Central memory CD8-positive, alpha-beta T cell (primary cell): ENCODE data around the gene HOXC6.

Source experiments
- ATAC-seq: fragments of 150-1000 bp; cut with Tn5 transposase; replicated peaks from 2 replicates; pipeline ENCODE4 v1.10.0; 2022; ENCODE audit warnings: mild to moderate bottlenecking, moderate FRiP score, moderate number of reproducible peaks; ENCODE audit not compliant: poor library complexity, severe bottlenecking; ENCODE audit errors: extremely low read depth
- DNase-seq, 2 donors: peaks; one replicate each; pipeline ENCODE4 v3.0.0; 2021; ENCODE audit warnings: low spot score in 2 of 2
- H3K27ac Mint-ChIP-seq: one replicate; pipeline ENCODE4 v1.8.0; 2022; ENCODE audit warnings: low read depth, mild to moderate bottlenecking, moderate library complexity, mixed read lengths
- H3K27me3 Mint-ChIP-seq: one replicate; pipeline ENCODE4 v1.8.0; 2022; ENCODE audit warnings: mixed read lengths
- H3K36me3 Mint-ChIP-seq: one replicate; pipeline ENCODE4 v1.8.0; 2022; ENCODE audit warnings: mild to moderate bottlenecking, moderate library complexity, mixed read lengths; ENCODE audit not compliant: insufficient read depth
- H3K4me1 Mint-ChIP-seq: one replicate; pipeline ENCODE4 v1.8.0; 2022; ENCODE audit warnings: mixed read lengths
- H3K4me3 Mint-ChIP-seq: one replicate; pipeline ENCODE4 v1.8.0; 2022; ENCODE audit warnings: mild to moderate bottlenecking, moderate library complexity, mixed read lengths
- H3K9me3 Mint-ChIP-seq: one replicate; pipeline ENCODE4 v1.8.0; 2022; ENCODE audit warnings: mixed read lengths

HOXC6 gene

DNA sequence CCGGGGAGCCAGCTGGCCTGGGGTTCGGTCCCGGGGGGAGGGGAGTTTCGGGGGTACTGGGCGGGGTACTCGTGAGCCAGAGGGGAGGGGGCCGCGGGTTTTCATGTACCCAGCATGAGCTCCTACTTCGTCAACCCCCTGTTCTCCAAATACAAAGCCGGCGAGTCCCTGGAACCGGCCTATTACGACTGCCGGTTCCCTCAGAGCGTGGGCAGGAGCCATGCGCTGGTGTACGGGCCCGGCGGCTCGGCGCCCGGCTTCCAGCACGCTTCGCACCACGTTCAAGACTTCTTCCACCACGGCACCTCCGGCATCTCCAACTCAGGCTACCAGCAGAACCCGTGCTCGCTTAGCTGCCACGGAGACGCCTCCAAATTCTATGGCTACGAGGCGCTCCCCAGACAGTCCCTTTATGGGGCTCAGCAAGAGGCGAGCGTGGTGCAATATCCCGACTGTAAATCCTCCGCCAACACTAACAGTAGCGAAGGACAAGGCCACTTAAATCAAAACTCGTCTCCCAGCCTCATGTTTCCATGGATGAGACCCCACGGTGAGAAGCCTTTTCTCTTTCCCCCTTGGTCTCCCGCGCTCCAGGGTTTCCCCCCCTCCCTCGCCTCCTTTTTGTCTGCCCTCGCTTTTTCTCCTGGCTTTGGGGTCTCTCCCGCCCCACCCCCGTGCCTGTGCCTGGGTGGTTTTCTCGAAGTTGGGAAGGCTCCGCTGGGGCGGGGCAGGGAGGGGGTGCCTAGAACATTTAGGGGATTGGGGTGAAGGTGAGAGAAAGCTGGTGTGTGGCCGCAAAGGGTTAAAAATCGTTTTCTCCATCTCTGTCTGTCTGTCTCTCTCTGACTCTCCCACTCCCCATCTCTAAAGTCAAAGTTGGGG is 18.8 kb upstream of the HOXC6 start:
- Mint-ChIP-seq H3K4me3 (peak overlapping the region; percentile 68), H3K9me3 (no peaks in the 10 kb centered on the region), H3K27ac (peak overlapping the region; percentile 87), H3K4me1 (peaks cover 40% of the 10 kb centered on the region), H3K36me3 (peaks cover 24% of the 10 kb centered on the region), H3K27me3 (peaks cover 100% of the 10 kb centered on the region)
- DNase-seq (no peak), ATAC-seq (peak; percentile 33)

DNA sequence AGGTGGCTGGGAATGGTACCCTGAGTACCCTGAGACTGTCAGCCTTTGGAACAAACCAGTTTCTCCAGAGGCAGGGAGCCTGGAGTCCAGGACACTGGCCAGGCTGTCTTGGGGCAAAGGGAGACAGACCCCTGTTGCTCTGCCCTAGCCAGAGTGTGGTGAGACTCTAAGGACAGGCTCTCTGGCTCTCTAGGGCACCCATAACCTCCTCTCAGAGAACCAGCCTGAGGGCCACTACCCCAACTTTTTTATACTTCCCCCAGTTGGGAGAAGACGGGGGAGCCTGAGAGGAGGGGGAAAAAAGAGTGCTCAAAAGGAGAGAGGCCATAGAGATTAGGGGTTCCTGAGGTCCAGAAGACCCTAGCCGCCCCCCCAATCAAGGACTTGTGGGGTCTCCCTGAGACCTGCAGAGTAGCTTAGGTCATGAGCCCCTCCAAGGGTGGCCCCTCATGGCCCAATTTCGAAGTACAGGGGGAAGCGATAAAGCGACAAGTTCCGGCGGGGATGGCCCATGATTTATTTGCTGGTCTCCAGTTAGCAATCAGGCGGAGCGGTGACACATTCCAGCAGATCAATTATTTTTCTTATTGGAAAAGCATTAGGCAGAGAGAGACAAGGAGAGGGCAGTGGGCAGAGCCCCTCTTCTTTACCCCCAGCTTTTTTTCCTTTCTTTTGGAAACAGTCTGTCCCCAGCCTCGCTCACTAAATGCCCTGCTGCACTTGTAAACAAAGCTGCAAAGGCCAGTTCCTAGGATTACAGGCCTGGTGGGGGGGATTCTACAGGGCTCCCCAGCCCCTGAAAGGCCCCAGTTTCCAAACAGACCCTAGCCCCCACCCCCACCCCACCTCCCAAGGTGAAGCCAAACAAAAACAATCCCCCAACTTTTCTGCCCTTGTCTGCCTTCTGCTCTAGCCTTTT is 17.9 kb upstream of the HOXC6 start:
- Mint-ChIP-seq H3K9me3 (no peaks in the 10 kb centered on the region), H3K27ac (no peak overlapping the region), H3K36me3 (peaks cover 27% of the 10 kb centered on the region), H3K4me3 (peak overlapping the region; percentile 68), H3K27me3 (peaks cover 100% of the 10 kb centered on the region), H3K4me1 (peaks cover 46% of the 10 kb centered on the region)
- no peak for ATAC-seq
- no peak for DNase-seq

DNA sequence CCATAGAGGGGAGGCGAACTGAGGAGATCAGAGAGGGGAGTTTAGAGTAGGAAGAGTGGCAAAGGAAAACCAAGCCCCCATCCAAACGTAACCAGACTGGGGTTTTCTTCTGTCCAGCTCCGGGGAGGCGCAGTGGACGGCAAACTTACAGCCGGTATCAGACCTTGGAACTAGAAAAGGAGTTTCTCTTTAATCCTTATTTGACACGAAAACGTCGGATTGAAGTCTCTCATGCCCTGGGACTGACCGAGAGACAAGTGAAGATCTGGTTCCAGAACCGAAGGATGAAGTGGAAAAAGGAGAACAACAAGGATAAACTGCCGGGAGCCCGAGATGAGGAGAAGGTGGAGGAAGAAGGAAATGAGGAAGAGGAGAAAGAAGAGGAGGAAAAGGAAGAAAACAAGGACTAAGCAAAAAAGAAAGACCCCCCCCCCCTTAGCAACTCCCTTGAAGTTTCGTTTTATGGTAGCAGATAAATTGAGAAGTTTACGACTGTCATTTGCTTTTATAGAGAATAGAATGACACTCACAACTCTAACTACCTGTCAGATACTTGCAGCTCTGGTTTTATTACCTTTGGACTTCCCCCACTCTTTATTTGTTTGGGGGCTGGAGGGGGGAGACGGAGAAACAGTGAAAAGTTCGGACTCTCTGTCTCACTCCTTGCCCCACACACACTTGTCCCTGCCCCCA is 17.1 kb upstream of the HOXC6 start:
- no peak for ATAC-seq
- no peaks in the 10 kb centered on the region for H3K9me3 Mint-ChIP-seq

DNA sequence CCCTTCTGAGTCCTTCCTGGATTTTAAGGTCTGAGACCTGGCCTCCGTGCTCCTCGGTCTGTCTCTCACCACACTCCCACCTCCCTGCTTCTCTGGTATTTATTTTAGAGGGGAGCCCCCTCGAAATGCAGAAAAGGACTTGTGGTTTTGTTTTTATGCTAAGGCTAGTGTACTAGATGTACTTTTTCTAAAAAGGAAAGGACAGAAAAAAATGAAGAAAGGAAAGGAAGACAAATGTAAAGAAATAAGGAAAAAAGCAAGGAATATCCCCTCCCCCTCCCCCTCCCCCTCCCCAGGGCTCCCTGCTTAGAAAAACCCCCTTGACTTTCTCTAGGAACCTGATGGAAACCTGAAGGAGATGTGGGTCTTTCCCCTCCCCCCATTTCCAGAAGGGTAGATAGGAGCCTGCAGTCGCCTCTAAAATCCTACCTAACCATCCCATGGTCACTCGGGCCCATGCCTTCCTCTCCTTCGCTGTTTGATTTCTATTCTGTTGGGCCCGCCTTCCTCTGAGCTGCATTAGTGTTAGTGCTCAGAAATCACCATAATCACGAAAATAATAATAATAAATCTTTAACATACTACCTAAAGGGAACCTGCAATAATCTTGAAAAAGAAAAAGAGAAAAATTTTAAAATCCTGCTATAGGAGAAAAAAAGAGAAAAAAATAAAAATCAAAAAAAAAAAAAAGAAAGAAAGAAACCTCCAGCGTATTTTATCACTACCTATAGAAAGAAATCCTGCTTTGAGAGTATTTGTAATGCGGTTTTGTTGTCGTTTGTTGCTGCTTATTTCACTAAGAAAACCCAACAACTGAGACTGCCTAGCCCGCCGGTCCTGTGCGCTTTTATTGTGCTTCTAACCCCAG is 16.3 kb upstream of the HOXC6 start:
- H3K4me1 Mint-ChIP-seq = peaks cover 36% of the 10 kb centered on the region
- peaks cover 19% of the 10 kb centered on the region for H3K36me3 Mint-ChIP-seq
- ATAC-seq (no peak), DNase-seq (no peak)
- no peak overlapping the region for H3K27ac Mint-ChIP-seq
- H3K27me3 Mint-ChIP-seq = peaks cover 88% of the 10 kb centered on the region
- H3K4me3 Mint-ChIP-seq = no peak overlapping the region
- no peaks in the 10 kb centered on the region for H3K9me3 Mint-ChIP-seq

More for the DNA sequence above, 17.1 kb upstream of the HOXC6 start:
- Mint-ChIP-seq H3K27ac (no peak overlapping the region), H3K4me3 (peak overlapping the region; percentile 4), H3K27me3 (peaks cover 95% of the 10 kb centered on the region), H3K4me1 (peaks cover 40% of the 10 kb centered on the region), H3K36me3 (peaks cover 22% of the 10 kb centered on the region)
- DNase-seq = no peak

DNA sequence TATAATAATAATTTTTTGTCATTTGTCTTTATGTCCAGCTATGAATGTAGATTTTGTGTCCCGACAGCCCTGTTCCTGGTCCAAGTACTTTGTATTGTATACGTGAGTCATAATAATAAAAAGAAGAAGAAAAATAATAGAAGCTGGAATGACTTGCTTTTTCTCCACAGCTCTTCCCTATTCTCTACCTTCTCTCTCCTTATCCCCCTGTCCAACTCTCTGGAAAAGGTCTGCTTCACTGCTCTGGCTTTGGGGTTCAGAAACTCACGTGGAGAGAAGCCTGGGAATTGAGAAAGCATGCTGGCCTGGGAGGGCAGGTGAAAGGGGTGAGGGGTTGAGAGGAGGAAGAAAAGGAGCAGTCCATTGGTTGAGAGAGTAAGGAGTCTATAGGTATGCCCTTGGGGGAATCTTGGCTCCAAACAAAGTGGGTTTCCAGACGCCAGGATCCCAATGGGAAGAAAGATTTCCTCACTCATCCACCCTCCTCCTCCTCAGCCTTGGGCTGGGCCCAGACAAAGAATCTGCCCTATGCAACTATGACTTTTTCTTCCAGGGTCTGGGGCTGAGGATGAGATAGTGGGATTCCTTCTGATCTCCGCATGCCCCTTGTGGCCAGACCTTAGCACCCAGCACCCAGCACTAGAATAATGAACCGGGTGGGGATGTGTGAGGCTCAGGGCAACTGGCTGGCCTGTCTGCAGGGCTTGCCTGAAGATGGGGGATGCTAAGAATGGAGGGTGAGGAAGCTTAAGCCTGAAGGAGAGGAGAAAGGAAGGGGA is 15.4 kb upstream of the HOXC6 start:
- Mint-ChIP-seq H3K4me1 (peaks cover 45% of the 10 kb centered on the region), H3K4me3 (no peak overlapping the region), H3K27ac (no peak overlapping the region), H3K9me3 (no peaks in the 10 kb centered on the region), H3K36me3 (peaks cover 22% of the 10 kb centered on the region), H3K27me3 (peaks cover 78% of the 10 kb centered on the region)
- ATAC-seq (no peak), DNase-seq (no peak)

DNA sequence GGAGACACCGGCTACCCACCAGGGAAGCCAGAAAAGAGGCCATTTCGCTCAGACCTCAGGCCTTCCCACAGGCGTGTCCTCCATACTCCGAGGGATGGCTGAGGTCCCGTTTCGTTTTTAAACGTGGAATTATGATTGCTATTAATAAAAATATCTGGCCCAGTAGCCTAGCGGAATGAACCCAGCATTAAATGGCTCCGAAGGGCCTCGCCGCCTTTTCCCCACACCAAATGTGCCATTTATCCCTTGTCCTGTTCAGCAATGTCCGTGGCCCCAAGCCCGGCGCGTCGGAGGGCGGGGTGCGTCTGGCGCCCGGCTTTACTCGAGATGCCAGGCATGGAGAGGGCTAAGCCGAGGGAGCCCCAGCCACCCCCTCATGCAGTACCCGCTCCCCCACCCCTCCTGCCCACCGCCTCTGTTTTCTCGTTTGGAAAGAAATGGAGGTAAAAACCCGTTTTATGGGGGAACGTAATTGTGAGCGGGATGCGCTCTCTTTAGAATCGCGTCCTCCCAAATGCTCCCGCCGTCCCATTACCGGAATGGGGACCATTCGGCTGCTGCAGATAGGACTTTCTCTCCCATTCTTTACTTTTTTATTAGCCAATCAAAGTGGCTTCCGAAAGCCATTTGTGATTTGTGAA is 13.7 kb upstream of the HOXC6 start:
- H3K27me3 Mint-ChIP-seq = peaks cover 62% of the 10 kb centered on the region
- DNase-seq = no peak
- peak overlapping the region; percentile 20 for H3K4me3 Mint-ChIP-seq
- H3K4me1 Mint-ChIP-seq = peaks cover 42% of the 10 kb centered on the region
- no peak for ATAC-seq
- peaks cover 15% of the 10 kb centered on the region for H3K36me3 Mint-ChIP-seq
- H3K27ac Mint-ChIP-seq = peak overlapping the region; percentile 93
- no peaks in the 10 kb centered on the region for H3K9me3 Mint-ChIP-seq

DNA sequence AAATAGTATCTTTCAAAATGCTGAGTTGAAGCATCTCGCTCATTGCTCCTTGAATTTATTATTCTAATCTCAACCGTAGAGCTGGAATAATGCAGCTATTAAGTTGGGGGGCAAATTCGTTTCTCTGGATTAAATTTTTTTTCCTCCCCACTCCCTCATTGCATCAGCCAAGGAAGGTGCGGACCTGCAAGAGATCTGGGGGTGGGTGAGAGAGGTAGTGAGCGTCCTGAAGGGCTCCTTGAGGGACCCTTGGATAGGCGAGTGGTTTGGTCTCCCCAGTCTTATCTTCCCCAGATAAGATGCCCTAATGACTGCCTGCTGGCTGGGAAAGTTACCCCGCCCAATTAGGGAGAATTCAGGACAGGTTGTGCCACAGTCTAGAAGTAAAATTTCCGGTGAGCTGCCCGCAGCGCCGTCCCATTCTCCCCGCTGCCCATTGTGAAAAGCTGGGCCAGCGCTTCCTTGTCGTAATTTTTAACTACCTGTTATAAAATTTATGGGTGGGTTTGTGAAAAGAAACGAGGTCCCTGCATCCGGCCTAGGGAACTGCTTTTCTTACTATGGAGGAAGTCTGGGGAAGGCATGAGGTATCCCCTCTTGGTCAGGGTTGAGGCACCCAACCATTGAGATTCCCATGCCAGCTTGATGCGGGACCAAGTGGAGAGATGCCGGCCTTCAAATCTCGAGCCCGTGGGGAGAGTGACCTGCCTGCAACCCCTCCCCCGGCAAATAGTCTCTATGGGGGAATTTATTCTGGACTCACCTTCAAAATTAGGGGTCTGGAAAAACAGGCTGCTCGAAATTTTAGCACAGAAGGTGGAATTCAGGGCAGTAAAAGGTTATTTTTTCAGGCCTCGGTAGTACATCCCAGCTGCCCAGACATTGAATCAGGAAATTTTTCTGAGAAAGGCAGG is 13.0 kb upstream of the HOXC6 start:
- H3K4me3 Mint-ChIP-seq = peak overlapping the region; percentile 20
- ATAC-seq = no peak

DNA sequence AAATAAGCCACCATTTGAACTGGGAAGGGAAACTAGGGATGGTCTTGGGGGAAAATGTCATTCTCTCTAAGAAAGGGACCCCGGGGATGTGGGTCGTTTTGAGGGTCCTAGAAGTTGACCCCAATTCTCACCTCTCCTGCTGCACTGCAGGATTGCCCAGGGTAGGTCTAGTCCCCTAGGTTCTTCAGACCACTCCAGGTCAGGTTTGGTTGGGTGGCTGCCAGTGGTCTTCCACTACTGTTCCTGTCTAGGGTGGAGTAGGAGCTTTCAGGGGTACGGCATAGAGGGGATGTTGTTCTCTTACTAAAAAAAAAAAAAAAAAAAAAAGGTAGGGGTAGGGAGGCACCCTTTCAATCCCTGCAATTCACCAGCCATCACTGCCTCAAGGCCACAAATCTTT is 12.2 kb upstream of the HOXC6 start:
- no peaks in the 10 kb centered on the region for H3K9me3 Mint-ChIP-seq
- no peak for ATAC-seq
- peaks cover 40% of the 10 kb centered on the region for H3K4me1 Mint-ChIP-seq
- H3K4me3 Mint-ChIP-seq = no peak overlapping the region
- H3K27ac Mint-ChIP-seq = no peak overlapping the region
- peaks cover 15% of the 10 kb centered on the region for H3K36me3 Mint-ChIP-seq
- no peak for DNase-seq
- H3K27me3 Mint-ChIP-seq = peaks cover 49% of the 10 kb centered on the region

More for the DNA sequence above, 13.0 kb upstream of the HOXC6 start:
- H3K27ac Mint-ChIP-seq = no peak overlapping the region
- no peaks in the 10 kb centered on the region for H3K9me3 Mint-ChIP-seq
- peaks cover 15% of the 10 kb centered on the region for H3K36me3 Mint-ChIP-seq
- peaks cover 54% of the 10 kb centered on the region for H3K27me3 Mint-ChIP-seq
- peaks cover 43% of the 10 kb centered on the region for H3K4me1 Mint-ChIP-seq
- no peak for DNase-seq

DNA sequence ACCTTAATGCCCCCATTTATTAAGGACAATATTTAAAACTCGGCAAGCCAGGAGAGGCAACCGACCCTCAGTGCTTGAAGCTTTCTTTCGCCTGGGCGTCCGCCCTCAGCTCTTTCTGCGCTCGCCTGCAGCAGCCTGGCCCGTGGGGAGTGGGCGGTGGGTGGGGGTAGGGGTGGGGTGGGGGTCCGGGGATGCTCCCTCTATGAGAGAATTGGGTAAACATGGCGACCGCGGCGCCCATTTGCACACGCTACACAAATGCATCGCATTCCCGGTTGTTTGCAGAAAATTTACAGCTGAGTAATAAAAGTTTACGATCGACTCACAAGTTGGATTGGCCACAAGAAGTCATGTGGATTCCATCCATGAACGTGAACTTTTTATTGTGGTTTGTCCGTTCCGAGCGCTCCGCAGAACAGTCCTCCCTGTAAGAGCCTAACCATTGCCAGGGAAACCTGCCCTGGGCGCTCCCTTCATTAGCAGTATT is 11.7 kb upstream of the HOXC6 start:
- Mint-ChIP-seq H3K36me3 (peaks cover 15% of the 10 kb centered on the region), H3K4me1 (peaks cover 35% of the 10 kb centered on the region), H3K4me3 (peak overlapping the region; percentile 81), H3K27ac (no peak overlapping the region), H3K9me3 (no peaks in the 10 kb centered on the region), H3K27me3 (peaks cover 49% of the 10 kb centered on the region)
- ATAC-seq (no peak), DNase-seq (no peak)
